Prostate gland (tissue), 2 donors: ENCODE data around the gene SLC33A1.

Experiments
- CTCF ChIP-seq, 4 experiments: fragments of 200-600 bp in 2 of 4; fragments of 450-650 bp in 2 of 4; sonication (generic) in 2 of 4; IDR thresholded peaks; 1 replicate in 3 of 4; 2 replicates in 1 of 4; pipeline ENCODE4 v1.5.1; 2016 to 2019; ENCODE audit warnings: antibody characterized with exemption in 4 of 4, mild to moderate bottlenecking in 2 of 4, moderate library complexity in 2 of 4
- POLR2A ChIP-seq: fragments of 450-650 bp; IDR thresholded peaks from one replicate; pipeline ENCODE4 v1.6.1; 2016; ENCODE audit warnings: antibody characterized with exemption, mild to moderate bottlenecking
- POLR2AphosphoS5 ChIP-seq: sonication (generic); formaldehyde crosslinking; IDR thresholded peaks from one replicate; pipeline ENCODE4 v1.6.1; 2017; ENCODE audit warnings: antibody characterized with exemption

- TF ChIP-seq CTCF (IDR thresholded peaks at IDR 0.05) (no peak), POLR2AphosphoS5 (no peak), POLR2A (no peak)
Measured at GRCh38 chr3:155791190-155791589, 63.0 kb downstream of the SLC33A1 start.
